ENCODE data around the gene MYO3B. TPM values are rescaled to one million over a fixed set of nuclear protein-coding genes. Genes with fewer than 3 reads are reported as not detected.

MYO3B gene
- total RNA-seq, 2 donors from 2014 or later: 0.09 to 0.74 TPM

- H3K9me3 ChIP-seq: no peaks in the 10 kb centered on the region
- no peaks in the 10 kb centered on the region for H3K27me3 ChIP-seq (replicated peaks; ENCODE audit: insufficient read depth)
- no peak overlapping the region for H3K4me3 ChIP-seq
- no peak overlapping the region for H3K27ac ChIP-seq
- 76% methylated on average over 8 of the region's 8 CpGs for WGBS
- H3K36me3 ChIP-seq: no peaks in the 10 kb centered on the region
- DNase-seq (ENCODE audit: low spot score): no peak
- TF ChIP-seq POLR2AphosphoS5 (IDR thresholded peaks at IDR 0.05) (no peak), CTCF (IDR thresholded peaks at IDR 0.05) (no peak), POLR2A (IDR thresholded peaks at IDR 0.05) (no peak)
- intact Hi-C loops (cut with DNase I): no loop called here
- H3K4me1 ChIP-seq (replicated peaks): no peaks in the 10 kb centered on the region
These were observed 13.4 kb downstream of the MYO3B start for GRCh38 chr2:170191166-170191866.

GRCh38 chr2:170196963-170197362 lies 19.0 kb downstream of the MYO3B start:
- Histone ChIP-seq H3K36me3 (no peaks in the 10 kb centered on the region), H3K9me3 (no peaks in the 10 kb centered on the region), H3K27me3 (replicated peaks; ENCODE audit: insufficient read depth) (no peaks in the 10 kb centered on the region), H3K4me1 (replicated peaks) (no peaks in the 10 kb centered on the region), H3K4me3 (no peak overlapping the region), H3K27ac (no peak overlapping the region)
- DNase-seq (ENCODE audit: low spot score): no peak
- no peak for TF ChIP-seq CTCF (IDR thresholded peaks at IDR 0.05)
- TF ChIP-seq POLR2A (IDR thresholded peaks at IDR 0.05): no peak
- WGBS: 85% methylated on average over 3 of the region's 3 CpGs
- intact Hi-C loops (cut with DNase I): no loop called here

GRCh38 chr2:170201275-170201674 lies 23.3 kb downstream of the MYO3B start:
- Histone ChIP-seq H3K9me3 (no peaks in the 10 kb centered on the region), H3K4me1 (replicated peaks) (no peaks in the 10 kb centered on the region), H3K27ac (no peak overlapping the region), H3K4me3 (no peak overlapping the region), H3K36me3 (no peaks in the 10 kb centered on the region), H3K27me3 (replicated peaks; ENCODE audit: insufficient read depth) (no peaks in the 10 kb centered on the region)
- intact Hi-C loops (cut with DNase I): no loop called here
- WGBS: 100% methylated on average over 1 of the region's 1 CpG
- TF ChIP-seq CTCF (IDR thresholded peaks at IDR 0.05): no peak
- no peak for TF ChIP-seq POLR2A (IDR thresholded peaks at IDR 0.05)
- TF ChIP-seq POLR2AphosphoS5 (IDR thresholded peaks at IDR 0.05): no peak
- DNase-seq (ENCODE audit: low spot score): no peak

- intact Hi-C loops (cut with DNase I): no loop called here
- Histone ChIP-seq H3K27me3 (replicated peaks; ENCODE audit: insufficient read depth) (no peaks in the 10 kb centered on the region), H3K4me3 (no peak overlapping the region), H3K4me1 (replicated peaks) (no peaks in the 10 kb centered on the region), H3K9me3 (no peaks in the 10 kb centered on the region), H3K27ac (no peak overlapping the region), H3K36me3 (no peaks in the 10 kb centered on the region)
- WGBS: 82% methylated on average over 3 of the region's 3 CpGs
- DNase-seq (ENCODE audit: low spot score): no peak
- no peak for TF ChIP-seq POLR2AphosphoS5 (IDR thresholded peaks at IDR 0.05)
- TF ChIP-seq POLR2A (IDR thresholded peaks at IDR 0.05): no peak
- no peak for TF ChIP-seq CTCF (IDR thresholded peaks at IDR 0.05)
These were observed 23.9 kb downstream of the MYO3B start for GRCh38 chr2:170201734-170202393.

GRCh38 chr2:170202437-170202836 lies 24.5 kb downstream of the MYO3B start:
- 87% methylated on average over 1 of the region's 1 CpG for WGBS
- H3K36me3 ChIP-seq: no peaks in the 10 kb centered on the region
- no peaks in the 10 kb centered on the region for H3K9me3 ChIP-seq
- intact Hi-C loops (cut with DNase I): no loop called here
- no peaks in the 10 kb centered on the region for H3K4me1 ChIP-seq (replicated peaks)
- H3K4me3 ChIP-seq: no peak overlapping the region
- no peak for DNase-seq (ENCODE audit: low spot score)
- H3K27ac ChIP-seq: no peak overlapping the region
- TF ChIP-seq CTCF (IDR thresholded peaks at IDR 0.05): no peak
- TF ChIP-seq POLR2AphosphoS5 (IDR thresholded peaks at IDR 0.05): no peak
- TF ChIP-seq POLR2A (IDR thresholded peaks at IDR 0.05): no peak
- H3K27me3 ChIP-seq (replicated peaks; ENCODE audit: insufficient read depth): no peaks in the 10 kb centered on the region

Data from prostate gland (tissue), 2 donors.